ENCODE data around the gene MEAF6.

MEAF6 gene

GRCh38 chr1:37559080-37559479, 44.5 kb upstream of the MEAF6 start:
- H2BK15ac ChIP-seq (replicated peaks; ENCODE audit: low read depth) = no peak overlapping the region
- H3K9ac ChIP-seq (ENCODE audit: low read length) = no peak overlapping the region
- no peak overlapping the region for H3K4ac ChIP-seq (ENCODE audit: low read depth, low read length)
- no peak overlapping the region for H2BK120ac ChIP-seq (ENCODE audit: low read depth, low read length)
- no peak overlapping the region for H4K5ac ChIP-seq (ENCODE audit: low read length)
- no peaks in the 10 kb centered on the region for H3K36me3 ChIP-seq (ENCODE audit: control insufficient read depth, insufficient read depth, low read length)
- WGBS (ENCODE audit: extremely low coverage, insufficient coverage, low lambda C conversion rate) = no CpG with 5 or more reads among the region's 7 CpGs
- H3K4me1 ChIP-seq (ENCODE audit: control insufficient read depth, low read depth, low read length) = peaks cover 3% of the 10 kb centered on the region
- H3K27ac ChIP-seq (ENCODE audit: low read depth, low read length) = no peak overlapping the region
- no peak overlapping the region for H2BK5ac ChIP-seq (ENCODE audit: low read length)
- H3K4me3 ChIP-seq (ENCODE audit: low read length) = no peak overlapping the region
- no peak overlapping the region for H3K23ac ChIP-seq (ENCODE audit: low read length)
- no peak overlapping the region for H4K8ac ChIP-seq (ENCODE audit: low read depth, low read length)
- H3K27me3 ChIP-seq (ENCODE audit: insufficient read depth, low read length, poor library complexity) = no peaks in the 10 kb centered on the region
- no peaks in the 10 kb centered on the region for H3K79me2 ChIP-seq (ENCODE audit: control insufficient read depth, insufficient read depth, low read length)
- H3K56ac ChIP-seq (ENCODE audit: low read length) = no peak overlapping the region
- no peaks in the 10 kb centered on the region for H3K79me1 ChIP-seq (ENCODE audit: low read length)
- no peak overlapping the region for H2AK5ac ChIP-seq (ENCODE audit: low read length)
- no peak for DNase-seq
- no peak overlapping the region for H3K18ac ChIP-seq (ENCODE audit: low read length)
- H3K4me2 ChIP-seq (ENCODE audit: low read length) = no peak overlapping the region

DNA sequence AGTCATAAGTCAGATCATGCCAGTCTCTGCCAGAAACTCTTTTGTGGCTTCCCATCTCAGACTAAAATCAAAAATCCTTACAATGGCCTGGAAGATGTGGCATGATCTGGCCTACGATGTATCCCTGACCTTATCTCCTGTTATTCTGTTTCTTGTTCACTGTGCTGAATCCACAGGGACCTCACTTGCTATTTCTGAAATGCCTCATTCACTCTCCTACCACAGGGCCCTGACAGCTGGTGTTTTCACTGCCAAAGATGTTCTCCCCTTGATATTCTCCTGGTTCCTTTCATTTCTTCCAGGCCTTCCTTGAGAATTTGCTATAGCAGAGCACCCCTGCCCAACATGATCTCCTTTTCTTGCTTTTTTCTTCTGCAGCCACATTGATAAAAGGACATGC, 43.8 kb upstream of the MEAF6 start:
- Histone ChIP-seq H3K56ac (ENCODE audit: low read length) (no peak overlapping the region), H3K4me1 (ENCODE audit: control insufficient read depth, low read depth, low read length) (peaks cover 4% of the 10 kb centered on the region), H3K79me1 (ENCODE audit: low read length) (peaks cover 5% of the 10 kb centered on the region), H3K36me3 (ENCODE audit: control insufficient read depth, insufficient read depth, low read length) (no peaks in the 10 kb centered on the region), H2AK5ac (ENCODE audit: low read length) (no peak overlapping the region), H3K4me3 (ENCODE audit: low read length) (no peak overlapping the region), H3K18ac (ENCODE audit: low read length) (no peak overlapping the region), H3K27me3 (ENCODE audit: insufficient read depth, low read length, poor library complexity) (no peaks in the 10 kb centered on the region), H3K9ac (ENCODE audit: low read length) (no peak overlapping the region), H3K79me2 (ENCODE audit: control insufficient read depth, insufficient read depth, low read length) (peaks cover 5% of the 10 kb centered on the region), H3K4me2 (ENCODE audit: low read length) (no peak overlapping the region), H4K8ac (ENCODE audit: low read depth, low read length) (no peak overlapping the region), H2BK120ac (ENCODE audit: low read depth, low read length) (no peak overlapping the region), H3K23ac (ENCODE audit: low read length) (no peak overlapping the region), H3K27ac (ENCODE audit: low read depth, low read length) (no peak overlapping the region), H2BK5ac (ENCODE audit: low read length) (no peak overlapping the region), H3K4ac (ENCODE audit: low read depth, low read length) (no peak overlapping the region), H2BK15ac (replicated peaks; ENCODE audit: low read depth) (no peak overlapping the region), H4K5ac (ENCODE audit: low read length) (no peak overlapping the region)
- no peak for DNase-seq
- WGBS (ENCODE audit: extremely low coverage, insufficient coverage, low lambda C conversion rate) = no CpG with 5 or more reads among the region's 1 CpG

DNA sequence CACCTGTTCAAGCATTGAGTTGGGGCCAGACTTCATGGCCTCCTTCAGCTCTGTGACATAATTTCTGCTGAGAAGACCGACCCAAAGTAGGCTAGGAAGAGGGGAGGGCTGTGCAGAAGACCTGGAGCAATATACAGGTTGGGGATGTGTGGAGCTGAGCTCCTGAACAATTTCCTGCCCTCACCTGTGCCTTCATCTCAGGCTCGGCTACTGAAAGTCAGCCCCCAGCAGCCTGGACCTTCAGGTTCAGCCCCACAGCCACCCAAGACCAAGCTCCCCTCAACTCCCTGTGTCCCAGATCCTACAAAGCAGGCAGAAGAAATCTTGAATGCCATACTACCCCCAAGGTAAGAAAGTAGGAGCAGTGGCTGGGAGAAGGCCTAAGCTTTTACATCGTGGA, 42.8 kb upstream of the MEAF6 start:
- H3K56ac ChIP-seq (ENCODE audit: low read length) = peak overlapping the region; percentile 75
- no peak overlapping the region for H2BK5ac ChIP-seq (ENCODE audit: low read length)
- H3K36me3 ChIP-seq (ENCODE audit: control insufficient read depth, insufficient read depth, low read length) = no peaks in the 10 kb centered on the region
- H3K4me2 ChIP-seq (ENCODE audit: low read length) = no peak overlapping the region
- H3K9ac ChIP-seq (ENCODE audit: low read length) = no peak overlapping the region
- H3K23ac ChIP-seq (ENCODE audit: low read length) = no peak overlapping the region
- H3K27me3 ChIP-seq (ENCODE audit: insufficient read depth, low read length, poor library complexity) = no peaks in the 10 kb centered on the region
- H4K5ac ChIP-seq (ENCODE audit: low read length) = no peak overlapping the region
- no peak overlapping the region for H3K4me3 ChIP-seq (ENCODE audit: low read length)
- H3K4ac ChIP-seq (ENCODE audit: low read depth, low read length) = no peak overlapping the region
- H3K79me1 ChIP-seq (ENCODE audit: low read length) = peaks cover 12% of the 10 kb centered on the region
- no peak overlapping the region for H2BK15ac ChIP-seq (replicated peaks; ENCODE audit: low read depth)
- no peak overlapping the region for H2BK120ac ChIP-seq (ENCODE audit: low read depth, low read length)
- H3K79me2 ChIP-seq (ENCODE audit: control insufficient read depth, insufficient read depth, low read length) = peaks cover 15% of the 10 kb centered on the region
- peaks cover 4% of the 10 kb centered on the region for H3K4me1 ChIP-seq (ENCODE audit: control insufficient read depth, low read depth, low read length)
- no peak for DNase-seq
- H4K8ac ChIP-seq (ENCODE audit: low read depth, low read length) = no peak overlapping the region
- no peak overlapping the region for H3K18ac ChIP-seq (ENCODE audit: low read length)
- WGBS (ENCODE audit: extremely low coverage, insufficient coverage, low lambda C conversion rate) = no CpG with 5 or more reads among the region's 3 CpGs
- no peak overlapping the region for H3K27ac ChIP-seq (ENCODE audit: low read depth, low read length)
- no peak overlapping the region for H2AK5ac ChIP-seq (ENCODE audit: low read length)

- H2BK120ac ChIP-seq (ENCODE audit: low read depth, low read length) = no peak within 1 kb of the TSS
- H3K18ac ChIP-seq (ENCODE audit: low read length) = no peak within 1 kb of the TSS
- H3K4ac ChIP-seq (ENCODE audit: low read depth, low read length) = no peak within 1 kb of the TSS
- H3K79me2 ChIP-seq (ENCODE audit: control insufficient read depth, insufficient read depth, low read length) = peaks cover 15% of the 10 kb centered on the region
- no peak within 1 kb of the TSS for H2BK15ac ChIP-seq (replicated peaks; ENCODE audit: low read depth)
- H3K56ac ChIP-seq (ENCODE audit: low read length) = peak within 1 kb of the TSS; percentile 75
- no peak within 1 kb of the TSS for H4K8ac ChIP-seq (ENCODE audit: low read depth, low read length)
- no CpG with 5 or more reads among the region's 31 CpGs for WGBS (ENCODE audit: extremely low coverage, insufficient coverage, low lambda C conversion rate)
- no peak within 1 kb of the TSS for H3K23ac ChIP-seq (ENCODE audit: low read length)
- H2BK5ac ChIP-seq (ENCODE audit: low read length) = no peak within 1 kb of the TSS
- H2AK5ac ChIP-seq (ENCODE audit: low read length) = no peak within 1 kb of the TSS
- peaks cover 4% of the 10 kb centered on the region for H3K4me1 ChIP-seq (ENCODE audit: control insufficient read depth, low read depth, low read length)
- peaks cover 13% of the 10 kb centered on the region for H3K79me1 ChIP-seq (ENCODE audit: low read length)
- H3K9ac ChIP-seq (ENCODE audit: low read length) = peak within 1 kb of the TSS; percentile 61
- peak within 1 kb of the TSS; percentile 74 for H3K4me2 ChIP-seq (ENCODE audit: low read length)
- DNase-seq = peak; percentile 96
- H3K4me3 ChIP-seq (ENCODE audit: low read length) = peak within 1 kb of the TSS; percentile 26
- H3K36me3 ChIP-seq (ENCODE audit: control insufficient read depth, insufficient read depth, low read length) = no peaks in the 10 kb centered on the region
- no peaks in the 10 kb centered on the region for H3K27me3 ChIP-seq (ENCODE audit: insufficient read depth, low read length, poor library complexity)
- no peak within 1 kb of the TSS for H4K5ac ChIP-seq (ENCODE audit: low read length)
- H3K27ac ChIP-seq (ENCODE audit: low read depth, low read length) = no peak within 1 kb of the TSS
Measured at GRCh38 chr1:37556712-37557196, 42.2 kb upstream of the MEAF6 start, which contains the start of gene DNALI1. Gene DNALI1, plus strand, starts transcription at chr1:37556940. Its CDS starts 55 bp downstream, at chr1:37556995.

DNA sequence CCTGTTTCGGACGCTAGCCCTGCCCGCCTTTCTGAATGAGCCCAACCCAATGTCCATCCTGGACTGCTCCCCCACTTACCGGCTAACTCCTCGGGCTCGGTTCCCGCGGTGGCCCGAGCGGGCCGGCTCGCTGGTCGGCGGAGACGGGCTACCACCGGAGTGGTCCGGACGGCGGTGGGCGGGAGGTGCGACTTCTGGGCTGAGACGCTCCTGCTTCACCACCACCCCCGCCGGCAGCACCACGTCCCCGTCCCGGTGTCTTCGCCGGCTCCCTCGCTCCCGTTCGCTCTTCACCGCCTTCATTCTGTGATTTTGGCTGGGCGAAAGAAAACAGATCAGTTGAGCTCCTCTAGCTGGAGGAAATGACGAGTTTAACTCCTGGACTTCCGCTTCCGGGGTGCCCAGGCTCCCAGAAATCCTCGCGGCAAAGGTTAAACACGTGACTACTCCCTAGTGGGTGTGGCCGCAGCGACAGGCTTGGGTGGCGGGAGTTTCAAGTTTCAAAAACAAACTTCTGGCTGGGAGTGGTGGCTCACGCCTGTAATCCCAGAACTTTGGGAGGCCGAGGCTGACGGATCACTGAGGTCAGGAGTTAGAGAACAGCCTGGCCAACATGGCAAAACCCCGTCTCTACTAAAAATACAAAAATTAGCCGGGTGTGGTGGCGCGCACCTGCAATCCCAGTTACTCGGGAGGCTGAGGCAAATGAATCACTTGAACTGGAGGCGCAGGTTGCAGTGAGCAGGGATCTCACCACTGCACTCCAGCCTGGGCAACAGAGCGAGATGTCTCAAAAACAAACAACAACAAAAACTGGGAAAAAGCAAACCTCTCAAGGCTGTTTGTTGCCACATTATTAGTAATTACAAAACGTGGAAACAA, 39.6 kb upstream of the MEAF6 start, which contains the start of gene SNIP1:
TSS of gene SNIP1 (minus strand) at position 367 of the 882 bp plus-strand sequence. CDS start at position 303, 64 bp downstream.
- Histone ChIP-seq H3K27me3 (ENCODE audit: insufficient read depth, low read length, poor library complexity) (no peaks in the 10 kb centered on the region), H3K23ac (ENCODE audit: low read length) (peak within 1 kb of the TSS; percentile 20)
- no CpG with 5 or more reads among the region's 54 CpGs for WGBS (ENCODE audit: extremely low coverage, insufficient coverage, low lambda C conversion rate)

More for the DNA sequence above, 39.6 kb upstream of the MEAF6 start, which contains the start of gene SNIP1:
- Histone ChIP-seq H2AK5ac (ENCODE audit: low read length) (no peak within 1 kb of the TSS), H3K4ac (ENCODE audit: low read depth, low read length) (no peak within 1 kb of the TSS), H3K4me1 (ENCODE audit: control insufficient read depth, low read depth, low read length) (peaks cover 4% of the 10 kb centered on the region), H2BK5ac (ENCODE audit: low read length) (no peak within 1 kb of the TSS), H3K27ac (ENCODE audit: low read depth, low read length) (no peak within 1 kb of the TSS), H3K4me2 (ENCODE audit: low read length) (peak within 1 kb of the TSS; percentile 86), H2BK15ac (replicated peaks; ENCODE audit: low read depth) (no peak within 1 kb of the TSS), H3K79me2 (ENCODE audit: control insufficient read depth, insufficient read depth, low read length) (peaks cover 15% of the 10 kb centered on the region), H3K9ac (ENCODE audit: low read length) (peak within 1 kb of the TSS; percentile 72), H2BK120ac (ENCODE audit: low read depth, low read length) (no peak within 1 kb of the TSS), H4K5ac (ENCODE audit: low read length) (no peak within 1 kb of the TSS), H4K8ac (ENCODE audit: low read depth, low read length) (no peak within 1 kb of the TSS), H3K36me3 (ENCODE audit: control insufficient read depth, insufficient read depth, low read length) (no peaks in the 10 kb centered on the region), H3K4me3 (ENCODE audit: low read length) (peak within 1 kb of the TSS; percentile 97), H3K56ac (ENCODE audit: low read length) (peak within 1 kb of the TSS; percentile 83), H3K79me1 (ENCODE audit: low read length) (peaks cover 13% of the 10 kb centered on the region), H3K18ac (ENCODE audit: low read length) (no peak within 1 kb of the TSS)
- peak; percentile 97 for DNase-seq

All from mesendoderm (in vitro differentiated cells).